ENCODE data around the gene HSD11B2.
A peak's percentile ranks its signal among the peaks of the same experiment; 100 is the strongest.

The HSD11B2 gene

DNA sequence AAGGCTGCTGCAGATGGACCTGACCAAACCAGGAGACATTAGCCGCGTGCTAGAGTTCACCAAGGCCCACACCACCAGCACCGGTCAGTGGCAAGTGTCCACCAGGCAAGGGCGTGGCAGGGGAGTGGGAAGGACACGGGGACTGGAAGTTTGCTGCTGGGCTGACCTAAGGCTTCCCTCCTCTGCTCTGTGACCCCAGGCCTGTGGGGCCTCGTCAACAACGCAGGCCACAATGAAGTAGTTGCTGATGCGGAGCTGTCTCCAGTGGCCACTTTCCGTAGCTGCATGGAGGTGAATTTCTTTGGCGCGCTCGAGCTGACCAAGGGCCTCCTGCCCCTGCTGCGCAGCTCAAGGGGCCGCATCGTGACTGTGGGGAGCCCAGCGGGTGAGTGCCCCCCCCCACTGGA, 4.8 kb downstream of the HSD11B2 start:
- DNase-seq (ENCODE audit: low read depth) = no peak

- no peak for DNase-seq (ENCODE audit: low read depth)
Observed at GRCh38 chr16:67436640-67437193, 5.8 kb downstream of the HSD11B2 start.

DNA sequence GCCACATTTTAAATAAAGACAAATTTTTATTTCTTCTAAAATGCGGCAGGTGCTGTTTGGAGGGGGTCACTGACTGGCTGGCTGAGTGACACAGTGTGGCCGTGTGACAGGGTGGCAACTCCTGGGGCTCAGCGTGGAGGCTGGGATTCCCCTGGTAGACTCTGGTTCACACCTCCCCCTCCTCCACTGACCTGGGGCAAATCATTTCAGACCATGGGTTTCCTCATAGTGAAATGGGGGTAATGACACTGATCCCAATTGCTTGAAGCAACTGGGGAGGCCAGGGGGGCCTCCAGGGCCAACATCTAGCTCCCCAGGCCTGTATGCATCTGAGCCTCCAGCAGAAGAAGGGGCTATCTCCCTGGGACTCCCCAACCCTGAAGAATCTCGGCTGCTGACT, 6.6 kb downstream of the HSD11B2 start:
- DNase-seq (ENCODE audit: low read depth) = no peak

DNA sequence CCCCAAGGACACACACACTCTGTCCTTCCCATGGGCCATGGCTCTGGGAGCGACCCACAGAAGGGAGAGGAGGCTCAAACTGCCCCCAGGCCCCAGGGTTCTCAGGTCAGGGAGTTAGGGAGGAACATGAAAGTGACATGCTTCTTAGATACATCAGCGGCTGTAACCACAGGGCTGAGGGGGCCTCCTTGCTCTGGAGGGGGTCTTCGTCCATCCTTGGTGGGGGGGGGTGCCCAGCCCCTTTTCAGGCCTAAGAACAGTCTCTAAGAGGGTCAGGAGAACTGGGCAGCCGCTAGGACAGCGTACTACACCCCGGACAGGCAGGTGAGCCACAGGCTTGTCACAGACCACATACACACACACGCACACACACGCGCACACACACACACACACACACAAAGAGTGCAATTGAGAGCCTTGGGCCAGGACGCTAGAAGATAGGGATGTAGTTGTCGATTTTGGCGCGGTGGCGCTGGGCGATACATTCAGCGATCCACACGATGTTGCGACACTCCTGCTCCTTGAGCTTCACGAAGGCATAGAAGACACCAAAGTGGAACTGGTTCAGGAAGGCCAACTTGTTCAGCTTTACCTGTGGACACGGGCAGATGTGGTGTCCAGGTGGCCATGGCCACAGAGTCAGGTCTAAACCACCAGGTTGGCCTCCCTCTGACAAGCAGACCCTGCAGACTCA, 7.3 kb downstream of the HSD11B2 start:
- DNase-seq (ENCODE audit: low read depth) = no peak

DNA sequence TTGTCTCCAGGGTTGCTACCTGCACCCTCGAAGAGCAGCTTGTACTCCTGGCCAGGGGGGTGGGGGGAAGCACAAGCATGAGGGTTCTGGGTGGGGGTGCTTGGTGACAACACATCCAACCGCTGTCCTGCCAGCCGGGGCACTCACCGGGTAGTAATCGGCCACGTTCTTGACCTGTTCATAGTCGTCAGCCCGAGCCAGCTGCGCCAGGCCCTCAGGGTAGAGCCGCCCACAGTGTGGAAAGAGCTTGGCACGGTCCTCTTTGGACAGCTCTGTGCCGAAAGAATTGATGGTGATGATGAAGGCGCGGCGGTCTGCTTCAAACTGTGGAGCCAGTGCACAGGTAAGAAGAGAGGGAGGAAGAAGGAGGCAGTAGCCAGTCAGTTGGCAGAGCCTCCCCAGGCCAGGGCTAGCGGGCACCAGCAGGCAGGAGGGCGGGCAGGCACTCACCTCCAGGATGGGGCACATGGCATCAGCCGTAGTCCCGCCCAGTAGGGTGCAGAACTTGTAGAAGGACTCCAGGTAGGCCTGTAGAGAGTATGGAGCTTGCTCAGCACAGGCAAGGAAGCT, 8.0 kb downstream of the HSD11B2 start:
- DNase-seq (ENCODE audit: low read depth) = no peak

GRCh38 chr16:67441271-67441753, 10.4 kb downstream of the HSD11B2 start:
- no peak for DNase-seq (ENCODE audit: low read depth)

GRCh38 chr16:67441907-67442306, 11.0 kb downstream of the HSD11B2 start:
- DNase-seq (ENCODE audit: low read depth) = peak; percentile 24

GRCh38 chr16:67442581-67443255, 11.8 kb downstream of the HSD11B2 start:
- no peak for DNase-seq (ENCODE audit: low read depth)

GRCh38 chr16:67443265-67443664, 12.3 kb downstream of the HSD11B2 start:
- no peak for DNase-seq (ENCODE audit: low read depth)

DNA sequence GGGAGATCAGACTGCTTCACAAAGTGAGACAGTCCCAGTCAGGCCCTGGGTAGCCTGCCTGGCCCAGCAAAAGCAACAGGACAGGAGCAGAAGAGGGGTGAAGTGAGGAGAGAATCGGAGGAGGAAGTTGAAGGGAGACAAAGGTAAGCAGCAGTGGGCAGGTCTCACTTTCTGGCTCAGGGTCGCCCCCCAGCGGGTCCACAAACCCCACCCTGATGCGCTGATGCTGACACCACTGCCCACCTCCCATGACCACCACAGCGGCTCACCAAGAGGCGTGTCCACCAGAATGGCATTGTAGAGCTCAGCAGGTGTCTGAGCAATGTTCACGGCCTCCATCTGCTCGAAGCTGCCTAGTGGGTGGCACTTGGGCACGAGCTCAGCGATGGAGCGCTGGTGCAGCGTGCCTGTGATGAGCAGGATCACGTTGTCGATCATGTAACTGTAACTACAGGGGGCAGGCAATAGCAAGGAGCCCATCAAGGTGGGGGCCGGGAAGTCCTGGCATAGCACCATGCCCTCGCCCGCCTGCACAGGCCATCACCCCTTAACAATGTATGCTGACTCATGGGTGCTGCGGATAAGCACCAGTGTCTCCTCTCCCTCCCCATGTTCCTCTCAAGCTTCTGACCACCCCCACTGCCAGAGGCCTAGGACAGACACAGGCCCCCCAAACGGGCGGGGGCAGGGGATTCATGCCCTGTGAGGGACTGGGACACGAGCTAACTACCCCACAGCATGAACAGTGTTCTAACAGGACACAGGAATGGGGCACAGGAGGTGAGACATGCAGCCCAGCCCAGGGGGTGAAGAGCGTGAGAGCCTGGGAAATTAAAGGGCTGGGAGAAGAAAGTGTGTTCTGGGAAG, 13.6 kb downstream of the HSD11B2 start:
- peak; percentile 13 for DNase-seq (ENCODE audit: low read depth)

DNA sequence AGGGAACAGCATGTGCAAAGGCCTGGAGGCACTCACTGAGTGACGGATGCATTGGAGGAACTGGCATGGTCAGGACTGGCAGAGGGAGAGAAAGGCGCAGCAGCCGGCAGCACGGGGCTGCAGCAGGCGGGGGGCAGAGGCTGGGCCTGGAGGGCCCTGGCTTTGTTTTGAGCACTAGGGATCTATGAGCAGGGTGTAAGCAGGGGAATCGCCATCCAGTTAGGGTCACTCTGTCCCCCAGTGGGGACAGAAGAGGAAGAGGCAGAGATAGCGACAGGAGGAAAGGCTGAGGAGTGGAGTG, 14.2 kb downstream of the HSD11B2 start:
- DNase-seq (ENCODE audit: low read depth) = no peak

DNA sequence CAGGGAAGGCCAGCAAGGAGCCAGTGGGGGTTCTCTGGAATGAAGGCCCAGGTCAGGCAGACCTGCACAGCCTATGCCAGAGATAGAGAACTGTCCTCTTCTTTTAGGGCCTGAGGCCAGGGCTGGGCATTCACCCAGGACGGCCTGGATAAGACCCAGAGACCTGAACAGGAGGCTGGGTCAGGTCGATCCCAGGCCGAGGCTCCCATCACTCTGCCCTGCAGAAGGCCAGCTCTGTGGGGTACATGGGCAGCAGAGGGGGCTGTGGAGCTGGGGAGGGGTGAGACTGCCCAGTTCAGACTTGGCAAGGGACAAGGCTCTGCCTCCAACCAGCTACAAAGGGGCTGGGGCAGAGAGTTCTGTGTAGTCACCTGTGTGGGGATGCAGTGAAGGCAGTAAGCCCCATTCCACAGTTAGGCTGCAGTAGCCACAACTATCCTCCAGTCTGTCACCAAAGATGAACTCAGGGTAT, 14.6 kb downstream of the HSD11B2 start:
- no peak for DNase-seq (ENCODE audit: low read depth)

DNA sequence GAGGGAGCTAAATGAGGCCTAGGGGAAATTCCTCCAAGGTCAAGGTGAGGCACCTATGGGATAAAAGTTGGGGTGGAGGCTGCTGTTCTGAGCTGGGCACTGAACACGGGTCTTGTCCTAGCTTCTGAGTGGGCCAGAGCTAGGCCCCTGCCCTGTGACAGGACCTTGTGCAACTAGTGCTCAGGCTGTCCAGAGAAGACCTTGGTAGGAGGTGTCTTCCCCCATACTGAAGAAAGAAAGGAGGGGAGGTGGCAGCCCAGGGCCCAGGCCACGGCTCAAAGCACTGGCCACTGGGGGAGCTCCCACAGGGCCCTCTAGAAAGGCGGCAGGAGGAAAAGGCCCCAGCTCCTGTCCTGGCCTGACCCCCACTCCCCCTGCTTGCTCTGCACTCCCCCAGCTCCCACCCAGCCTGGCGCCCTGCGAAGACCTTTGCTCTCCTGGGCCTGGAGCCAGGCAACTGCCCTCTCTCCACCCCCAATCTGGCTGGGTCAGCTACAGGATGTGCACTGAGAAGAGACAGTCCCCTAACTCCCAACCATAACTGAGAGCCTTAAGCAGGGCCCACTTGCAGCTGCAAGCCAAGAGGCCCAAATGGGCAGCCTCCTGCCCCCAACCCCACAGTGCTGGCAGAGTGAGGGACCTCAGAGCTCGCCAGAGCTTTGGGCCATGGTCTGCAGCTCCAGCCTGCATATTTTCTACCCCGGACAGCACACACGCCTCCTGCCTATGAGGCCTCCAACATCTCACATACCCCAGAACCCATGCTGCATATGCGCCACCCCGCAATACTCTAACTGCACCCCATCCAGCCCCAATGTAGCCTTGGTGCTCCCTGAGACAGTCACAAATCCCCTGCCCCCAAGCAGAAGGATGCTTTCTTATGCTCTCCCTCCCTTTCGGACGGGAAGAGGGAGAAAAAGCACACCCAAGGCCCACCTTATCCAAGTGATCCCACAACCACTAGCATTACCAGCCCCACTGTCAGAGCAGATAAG, 15.3 kb downstream of the HSD11B2 start:
- no peak for DNase-seq (ENCODE audit: low read depth)

- no peak for DNase-seq (ENCODE audit: low read depth)
Observed at GRCh38 chr16:67446968-67447507, 16.1 kb downstream of the HSD11B2 start.

GRCh38 chr16:67447508-67448076, 16.7 kb downstream of the HSD11B2 start:
- no peak for DNase-seq (ENCODE audit: low read depth)

DNA sequence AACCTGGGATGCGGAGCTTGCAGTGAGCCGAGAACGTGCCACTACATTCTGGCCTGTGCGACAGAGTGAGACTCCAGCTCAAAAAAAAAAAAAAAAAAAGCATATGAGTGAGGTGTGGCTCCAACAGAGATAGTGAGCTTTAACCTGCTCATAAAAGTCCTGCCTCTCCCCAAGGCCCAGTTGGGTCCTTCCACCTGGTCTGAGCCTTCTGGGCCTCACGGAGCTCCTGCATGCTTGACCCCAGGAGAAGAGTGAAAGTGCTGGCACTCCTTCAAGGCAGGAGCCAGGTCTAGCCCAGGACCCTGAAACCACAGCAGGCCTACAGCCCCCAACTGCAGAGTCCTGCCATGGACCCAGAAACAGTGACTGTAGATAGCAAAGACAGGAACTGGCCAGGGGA, 17.7 kb downstream of the HSD11B2 start:
- no peak for DNase-seq (ENCODE audit: low read depth)

GRCh38 chr16:67449336-67449735, 18.4 kb downstream of the HSD11B2 start:
- DNase-seq (ENCODE audit: low read depth) = no peak

- DNase-seq (ENCODE audit: low read depth) = no peak
Observed at GRCh38 chr16:67449739-67450138, 18.8 kb downstream of the HSD11B2 start.

- no peak for DNase-seq (ENCODE audit: low read depth)
Observed at GRCh38 chr16:67451061-67451703, 20.3 kb downstream of the HSD11B2 start.
